ENCODE measurements around the gene SEC31A. TPM values are rescaled to one million over a fixed set of nuclear protein-coding genes. Genes with fewer than 3 reads are reported as not detected.
"Not testable (repeated sequence)": the region's sequence is repeated elsewhere in the genome, so short reads cannot be mapped to it uniquely, and the experiment has no call there.

SEC31A gene
- total RNA-seq, 2 donors from 2014 or later, result 140 to 145 TPM

DNA sequence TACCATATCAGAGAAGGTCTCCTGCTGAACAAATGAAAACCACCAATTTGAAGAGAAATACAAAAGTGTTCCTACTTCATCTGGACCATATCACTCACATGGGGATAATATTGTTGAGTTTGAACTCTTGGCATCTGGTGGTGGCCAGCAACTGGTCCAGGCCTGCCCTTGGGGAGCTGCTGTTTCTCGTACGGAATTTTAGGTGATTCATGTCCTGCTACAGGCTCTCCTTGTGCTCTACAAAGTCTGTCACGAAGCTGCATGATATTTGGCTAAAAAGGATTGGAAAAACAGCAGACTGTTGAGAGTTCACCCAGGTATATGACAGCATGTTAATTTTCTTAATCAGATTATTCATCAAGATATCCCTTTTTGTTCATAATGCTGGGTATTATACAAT lies 42.2 kb downstream of the SEC31A start:
- Mint-ChIP-seq H3K4me3 (no peak overlapping the region), H3K27ac (no peak overlapping the region), H3K27me3 (no peaks in the 10 kb centered on the region), H3K4me1 (ENCODE audit: low read depth in 2 of 2) (peaks cover 0 to 4% of the 10 kb centered on the region in 2 donors), H3K9me3 (no peaks in the 10 kb centered on the region), H3K36me3 (peaks cover 39% of the 10 kb centered on the region)
- ATAC-seq, result no peak
- DNase-seq (ENCODE audit: low spot score), result no peak

GRCh38 chr4:82842593-82842992 lies 48.4 kb downstream of the SEC31A start:
- no peak overlapping the region for H3K4me3 Mint-ChIP-seq
- no peaks in the 10 kb centered on the region for H3K27me3 Mint-ChIP-seq
- ATAC-seq (no peak), DNase-seq (ENCODE audit: low spot score) (no peak)
- H3K27ac Mint-ChIP-seq, result no peak overlapping the region
- peaks cover 0 to 6% of the 10 kb centered on the region in 2 donors for H3K4me1 Mint-ChIP-seq (ENCODE audit: low read depth in 2 of 2)
- peaks cover 20% of the 10 kb centered on the region for H3K36me3 Mint-ChIP-seq
- H3K9me3 Mint-ChIP-seq, result no peaks in the 10 kb centered on the region

- Mint-ChIP-seq H3K36me3 (peaks cover 19% of the 10 kb centered on the region), H3K27me3 (no peaks in the 10 kb centered on the region)
- no peak for DNase-seq (ENCODE audit: low spot score)
Observed at GRCh38 chr4:82839624-82840023, 51.3 kb downstream of the SEC31A start.

DNA sequence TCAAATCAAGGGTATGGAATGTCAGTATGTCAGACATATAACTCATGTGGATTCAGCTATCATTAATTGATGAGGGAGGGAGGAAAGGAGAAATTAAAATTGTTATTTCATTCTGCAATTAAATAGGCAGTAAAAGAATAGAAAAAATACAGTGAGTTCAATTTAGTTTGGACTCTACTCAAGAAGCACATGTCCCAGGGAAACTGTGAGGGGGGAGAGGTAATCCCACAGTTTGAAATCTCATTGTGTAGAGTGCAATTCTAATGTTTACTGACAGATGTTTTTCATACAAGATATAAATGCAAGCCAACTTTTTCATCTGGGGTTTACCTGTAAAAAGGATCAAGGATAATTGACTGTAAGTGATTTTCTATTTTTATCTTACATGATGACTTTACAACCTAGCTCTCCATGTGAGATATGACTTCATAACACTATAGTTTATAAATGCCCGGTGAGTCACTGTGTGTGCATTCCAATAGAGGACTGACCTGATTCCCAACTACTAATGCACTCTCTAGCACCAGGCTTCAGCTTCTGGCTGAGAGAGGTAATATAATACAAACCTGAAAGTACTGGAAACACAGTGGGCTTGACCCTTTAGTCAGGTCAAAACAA lies 57.1 kb downstream of the SEC31A start:
- DNase-seq (ENCODE audit: low spot score) (no peak), ATAC-seq (no peak)
- H3K4me1 Mint-ChIP-seq (ENCODE audit: low read depth in 2 of 2), result peaks cover 0 to 9% of the 10 kb centered on the region in 2 donors
- H3K4me3 Mint-ChIP-seq, result no peak overlapping the region
- no peaks in the 10 kb centered on the region for H3K27me3 Mint-ChIP-seq
- no peak overlapping the region for H3K27ac Mint-ChIP-seq
- H3K36me3 Mint-ChIP-seq, result peaks cover 25% of the 10 kb centered on the region
- no peaks in the 10 kb centered on the region for H3K9me3 Mint-ChIP-seq

More at GRCh38 chr4:82839624-82840023, 51.3 kb downstream of the SEC31A start:
- H3K27ac Mint-ChIP-seq, result no peak overlapping the region
- H3K4me3 Mint-ChIP-seq, result no peak overlapping the region
- H3K4me1 Mint-ChIP-seq (ENCODE audit: low read depth in 2 of 2), result peaks cover 0 to 6% of the 10 kb centered on the region in 2 donors
- ATAC-seq, result no peak
- H3K9me3 Mint-ChIP-seq, result no peaks in the 10 kb centered on the region

DNA sequence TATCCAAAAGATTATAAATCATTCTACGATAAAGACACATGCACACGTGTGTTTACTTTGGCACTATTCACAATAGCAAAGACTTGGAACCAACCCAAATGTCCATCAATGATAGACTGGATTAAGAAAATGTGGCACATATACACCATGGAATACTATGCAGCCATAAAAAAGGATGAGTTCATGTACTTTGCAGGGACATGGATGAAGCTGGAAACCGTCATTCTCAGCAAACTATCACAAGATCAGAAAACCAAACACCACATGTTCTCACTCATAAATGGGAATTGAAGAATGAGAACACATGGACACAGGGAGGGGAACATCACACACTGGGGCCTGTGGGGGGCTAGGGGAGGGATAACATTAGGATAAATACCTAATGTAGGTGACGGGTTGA lies 57.9 kb downstream of the SEC31A start:
- not testable (repeated sequence) for H3K27ac Mint-ChIP-seq; ATAC-seq; H3K27me3 Mint-ChIP-seq; H3K4me1 Mint-ChIP-seq (ENCODE audit: low read depth in 2 of 2); H3K9me3 Mint-ChIP-seq; H3K4me3 Mint-ChIP-seq; DNase-seq (ENCODE audit: low spot score)
- peaks cover 25% of the 10 kb centered on the region for H3K36me3 Mint-ChIP-seq

- Mint-ChIP-seq H3K27me3 (no peaks in the 10 kb centered on the region), H3K27ac (no peak overlapping the region), H3K4me1 (ENCODE audit: low read depth in 2 of 2) (no peaks in the 10 kb centered on the region), H3K4me3 (no peak overlapping the region), H3K36me3 (peaks cover 41% of the 10 kb centered on the region), H3K9me3 (no peaks in the 10 kb centered on the region)
- ATAC-seq, result no peak
- DNase-seq (ENCODE audit: low spot score), result no peak
Observed at GRCh38 chr4:82825425-82825824, 65.5 kb downstream of the SEC31A start.

DNA sequence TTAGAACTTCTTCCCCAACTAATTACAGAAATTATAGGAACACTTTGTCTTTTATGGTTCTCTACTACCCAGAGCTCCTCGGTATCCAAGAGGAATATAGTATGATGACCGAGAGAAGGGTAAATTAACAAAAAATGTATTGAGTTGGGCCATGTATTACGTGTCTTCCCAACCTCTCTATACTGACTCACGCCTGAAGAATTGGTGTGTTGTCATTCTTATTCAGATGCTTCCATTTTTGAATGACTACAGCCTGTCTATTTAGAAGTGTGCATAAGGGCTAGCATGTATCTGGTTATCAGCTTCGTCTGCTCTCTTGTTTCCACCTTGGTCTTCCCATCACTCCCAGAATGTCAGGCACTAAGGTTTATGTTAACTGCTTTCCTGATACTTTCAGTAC lies 67.9 kb downstream of the SEC31A start:
- ATAC-seq, result no peak
- H3K27ac Mint-ChIP-seq, result no peak overlapping the region
- peaks cover 55% of the 10 kb centered on the region for H3K36me3 Mint-ChIP-seq
- no peak for DNase-seq (ENCODE audit: low spot score)
- H3K4me3 Mint-ChIP-seq, result no peak overlapping the region
- no peaks in the 10 kb centered on the region for H3K27me3 Mint-ChIP-seq
- no peaks in the 10 kb centered on the region for H3K4me1 Mint-ChIP-seq (ENCODE audit: low read depth in 2 of 2)
- no peaks in the 10 kb centered on the region for H3K9me3 Mint-ChIP-seq

GRCh38 chr4:82820689-82821088 lies 70.3 kb downstream of the SEC31A start:
- H3K4me3 Mint-ChIP-seq, result no peak overlapping the region

GRCh38 chr4:82818664-82819662 lies 72.0 kb downstream of the SEC31A start:
- ATAC-seq (no peak), DNase-seq (ENCODE audit: low spot score) (no peak)
- Mint-ChIP-seq H3K27ac (peak overlapping the region in 1 of 2 donors; percentile 63), H3K27me3 (no peaks in the 10 kb centered on the region), H3K36me3 (peaks cover 37% of the 10 kb centered on the region), H3K9me3 (no peaks in the 10 kb centered on the region), H3K4me3 (no peak overlapping the region), H3K4me1 (ENCODE audit: low read depth in 2 of 2) (peaks cover 0 to under 1% of the 10 kb centered on the region in 2 donors)

More at GRCh38 chr4:82820689-82821088, 70.3 kb downstream of the SEC31A start:
- ATAC-seq (no peak), DNase-seq (ENCODE audit: low spot score) (no peak)
- H3K36me3 Mint-ChIP-seq, result peaks cover 48% of the 10 kb centered on the region
- H3K27me3 Mint-ChIP-seq, result no peaks in the 10 kb centered on the region
- no peaks in the 10 kb centered on the region for H3K9me3 Mint-ChIP-seq
- no peaks in the 10 kb centered on the region for H3K4me1 Mint-ChIP-seq (ENCODE audit: low read depth in 2 of 2)
- H3K27ac Mint-ChIP-seq, result no peak overlapping the region

DNA sequence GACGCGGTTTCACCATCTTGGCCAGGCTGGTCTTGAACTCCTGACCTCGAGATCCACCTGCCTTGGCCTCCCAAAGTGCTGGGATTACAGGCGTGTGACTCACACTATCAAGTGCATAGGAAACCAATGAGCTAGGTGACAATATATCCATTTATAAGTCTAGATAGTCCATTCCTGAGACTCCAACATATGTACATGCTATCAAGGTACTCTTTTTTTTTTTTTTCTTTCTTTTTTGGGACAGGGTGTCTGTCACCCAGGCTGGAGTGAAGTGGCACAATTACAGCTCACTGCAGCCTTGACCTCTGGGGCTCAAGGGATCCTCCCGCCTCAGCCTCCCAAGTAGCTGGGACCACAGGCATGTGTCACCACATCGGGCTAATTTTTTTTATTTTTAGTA lies 74.1 kb downstream of the SEC31A start:
- peaks cover 25% of the 10 kb centered on the region for H3K36me3 Mint-ChIP-seq
- not testable (repeated sequence) for H3K4me3 Mint-ChIP-seq; H3K9me3 Mint-ChIP-seq; H3K27me3 Mint-ChIP-seq; ATAC-seq; H3K27ac Mint-ChIP-seq; H3K4me1 Mint-ChIP-seq (ENCODE audit: low read depth in 2 of 2); DNase-seq (ENCODE audit: low spot score)

- Mint-ChIP-seq H3K4me3 (no peak overlapping the region), H3K36me3 (peaks cover 9% of the 10 kb centered on the region), H3K4me1 (ENCODE audit: low read depth in 2 of 2) (peaks cover 0 to 2% of the 10 kb centered on the region in 2 donors), H3K27me3 (no peaks in the 10 kb centered on the region), H3K27ac (no peak overlapping the region), H3K9me3 (no peaks in the 10 kb centered on the region)
- ATAC-seq, result no peak
- no peak for DNase-seq (ENCODE audit: low spot score)
Observed at GRCh38 chr4:82814034-82814433, 76.9 kb downstream of the SEC31A start.

GRCh38 chr4:82811838-82812341 lies 79.1 kb downstream of the SEC31A start:
- Mint-ChIP-seq H3K27ac (no peak overlapping the region), H3K27me3 (peaks cover 3 to 6% of the 10 kb centered on the region in 2 donors), H3K4me1 (ENCODE audit: low read depth in 2 of 2) (peaks cover 0 to 2% of the 10 kb centered on the region in 2 donors), H3K9me3 (no peaks in the 10 kb centered on the region), H3K4me3 (no peak overlapping the region), H3K36me3 (no peaks in the 10 kb centered on the region)
- ATAC-seq (no peak), DNase-seq (ENCODE audit: low spot score) (no peak)

GRCh38 chr4:82811392-82811791 lies 79.6 kb downstream of the SEC31A start:
- DNase-seq (ENCODE audit: low spot score) (no peak), ATAC-seq (no peak)
- Mint-ChIP-seq H3K27ac (no peak overlapping the region), H3K27me3 (peaks cover 3 to 6% of the 10 kb centered on the region in 2 donors), H3K4me3 (no peak overlapping the region), H3K4me1 (ENCODE audit: low read depth in 2 of 2) (peaks cover 0 to 2% of the 10 kb centered on the region in 2 donors), H3K36me3 (no peaks in the 10 kb centered on the region), H3K9me3 (no peaks in the 10 kb centered on the region)

- Mint-ChIP-seq H3K27me3 (peaks cover 3 to 6% of the 10 kb centered on the region in 2 donors), H3K9me3 (no peaks in the 10 kb centered on the region), H3K27ac (no peak overlapping the region), H3K4me3 (no peak overlapping the region), H3K36me3 (no peaks in the 10 kb centered on the region), H3K4me1 (ENCODE audit: low read depth in 2 of 2) (peaks cover 0 to 2% of the 10 kb centered on the region in 2 donors)
- ATAC-seq (no peak), DNase-seq (ENCODE audit: low spot score) (no peak)
Observed at GRCh38 chr4:82810176-82810575, 80.8 kb downstream of the SEC31A start.
